ENCODE results near the gene PRKG1. TPM values are rescaled to one million over a fixed set of nuclear protein-coding genes. Genes with fewer than 3 reads are reported as not detected.
A peak's percentile ranks its signal among the peaks of the same experiment; 100 is the strongest.

PRKG1 gene
- total RNA-seq, 1 donor from 2014 or later, result 50.2 TPM

DNA sequence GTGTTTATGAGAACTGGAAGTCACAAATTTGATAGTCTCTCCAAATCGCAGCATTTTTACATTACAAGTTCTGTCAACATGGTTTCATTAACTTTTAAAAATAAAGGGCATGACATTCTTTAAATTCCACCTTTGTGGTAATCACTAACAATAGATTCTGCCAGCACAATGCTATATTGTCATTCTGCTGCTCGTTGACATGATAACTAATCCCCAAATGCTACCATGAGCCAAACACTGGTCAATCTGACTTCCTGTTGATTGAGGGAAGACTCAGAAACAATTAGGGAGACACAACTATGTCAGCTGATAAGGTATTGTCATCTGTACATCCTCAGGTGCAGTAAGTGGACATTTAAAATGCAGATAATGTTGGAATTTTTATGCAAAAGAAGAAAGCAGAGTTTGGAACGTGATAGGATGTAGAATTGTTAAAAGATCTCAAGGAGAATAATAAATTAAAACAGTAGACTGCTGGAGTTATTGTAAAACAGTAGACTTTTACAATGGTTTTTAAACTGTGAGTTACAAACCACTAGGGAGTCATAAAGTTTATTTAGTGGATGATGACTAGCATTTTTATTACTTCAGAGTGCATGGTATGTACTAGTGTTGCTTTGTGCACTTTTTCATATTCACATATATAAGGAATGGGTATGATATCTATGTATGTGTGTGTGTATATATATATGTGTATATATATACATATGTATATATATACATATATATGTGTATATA is 1113.4 kb downstream of the PRKG1 start:
- Histone ChIP-seq H3K27ac (no peak overlapping the region), H3K27me3 (no peaks in the 10 kb centered on the region), H3K4me1 (peaks cover 0 to 3% of the 10 kb centered on the region in 2 donors), H3K36me3 (no peaks in the 10 kb centered on the region), H3K4me3 (no peak overlapping the region), H3K9me3 (no peaks in the 10 kb centered on the region)
- intact Hi-C loops (cut with DNase I), result no loop called here
- TF ChIP-seq, protein P1, sequence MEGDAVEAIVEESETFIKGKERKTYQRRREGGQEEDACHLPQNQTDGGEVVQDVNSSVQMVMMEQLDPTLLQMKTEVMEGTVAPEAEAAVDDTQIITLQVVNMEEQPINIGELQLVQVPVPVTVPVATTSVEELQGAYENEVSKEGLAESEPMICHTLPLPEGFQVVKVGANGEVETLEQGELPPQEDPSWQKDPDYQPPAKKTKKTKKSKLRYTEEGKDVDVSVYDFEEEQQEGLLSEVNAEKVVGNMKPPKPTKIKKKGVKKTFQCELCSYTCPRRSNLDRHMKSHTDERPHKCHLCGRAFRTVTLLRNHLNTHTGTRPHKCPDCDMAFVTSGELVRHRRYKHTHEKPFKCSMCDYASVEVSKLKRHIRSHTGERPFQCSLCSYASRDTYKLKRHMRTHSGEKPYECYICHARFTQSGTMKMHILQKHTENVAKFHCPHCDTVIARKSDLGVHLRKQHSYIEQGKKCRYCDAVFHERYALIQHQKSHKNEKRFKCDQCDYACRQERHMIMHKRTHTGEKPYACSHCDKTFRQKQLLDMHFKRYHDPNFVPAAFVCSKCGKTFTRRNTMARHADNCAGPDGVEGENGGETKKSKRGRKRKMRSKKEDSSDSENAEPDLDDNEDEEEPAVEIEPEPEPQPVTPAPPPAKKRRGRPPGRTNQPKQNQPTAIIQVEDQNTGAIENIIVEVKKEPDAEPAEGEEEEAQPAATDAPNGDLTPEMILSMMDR (IDR thresholded peaks at IDR 0.05), result no peak
- DNase-seq (ENCODE audit: low spot score in 2 of 2), result no peak

DNA sequence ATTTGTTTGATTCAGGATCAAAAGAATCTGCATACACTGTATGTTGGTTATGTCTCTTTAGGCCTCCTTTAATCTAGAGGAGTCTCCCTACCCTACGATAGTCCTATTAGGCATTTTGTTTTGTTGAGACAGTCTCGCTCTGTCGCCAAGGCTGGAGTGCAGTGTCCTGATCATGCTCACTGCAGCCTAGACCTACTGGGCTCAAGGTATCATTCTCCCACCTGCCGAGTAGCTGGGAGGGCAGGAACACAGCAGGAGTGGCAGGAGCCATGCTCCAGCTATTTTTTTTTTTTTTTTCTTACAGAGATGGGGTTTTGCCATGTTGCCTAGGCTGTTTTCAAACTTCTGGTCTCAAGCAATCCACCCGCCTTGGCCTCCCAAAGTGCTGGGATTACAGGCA is 1116.8 kb downstream of the PRKG1 start:
- TF ChIP-seq, protein P1 (IDR thresholded peaks at IDR 0.05), result no peak
- Histone ChIP-seq H3K9me3 (no peaks in the 10 kb centered on the region), H3K4me3 (no peak overlapping the region), H3K27me3 (no peaks in the 10 kb centered on the region), H3K36me3 (no peaks in the 10 kb centered on the region), H3K4me1 (peaks cover 0 to 3% of the 10 kb centered on the region in 2 donors), H3K27ac (no peak overlapping the region)
- intact Hi-C loops (cut with DNase I), result loop anchor here (5.0 kb wide), 1 partner anchor 49 kb away; no protein-coding TSS in a partner anchor
- DNase-seq (ENCODE audit: low spot score in 2 of 2), result no peak

DNA sequence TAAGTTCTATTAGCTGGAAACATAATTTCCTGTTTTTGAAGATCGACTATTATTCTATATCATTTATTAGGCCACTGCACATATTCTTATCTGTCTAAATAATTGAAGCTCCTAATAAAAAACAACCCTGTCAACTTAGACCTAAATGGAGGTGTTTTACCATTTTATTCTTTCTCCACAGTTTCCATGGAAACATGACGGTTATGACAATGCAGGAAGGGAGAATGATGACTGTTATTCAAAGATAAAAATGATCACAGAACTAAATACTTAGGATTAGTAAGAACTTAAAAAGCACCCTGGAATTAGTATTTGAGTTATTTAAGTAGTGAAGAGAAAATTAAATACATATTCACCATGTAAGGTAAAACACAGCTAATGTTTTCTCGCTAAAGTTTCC is 1119.9 kb downstream of the PRKG1 start:
- no peaks in the 10 kb centered on the region for H3K36me3 ChIP-seq
- DNase-seq (ENCODE audit: low spot score in 2 of 2), result no peak
- no peaks in the 10 kb centered on the region for H3K9me3 ChIP-seq
- no peak overlapping the region for H3K4me3 ChIP-seq
- H3K27ac ChIP-seq, result no peak overlapping the region
- intact Hi-C loops (cut with DNase I), result loop anchor here (5.0 kb wide), 1 partner anchor 52 kb away; no protein-coding TSS in a partner anchor
- H3K4me1 ChIP-seq, result peaks cover 0 to 3% of the 10 kb centered on the region in 2 donors
- H3K27me3 ChIP-seq, result no peaks in the 10 kb centered on the region
- TF ChIP-seq, protein P1 (IDR thresholded peaks at IDR 0.05), result no peak

DNA sequence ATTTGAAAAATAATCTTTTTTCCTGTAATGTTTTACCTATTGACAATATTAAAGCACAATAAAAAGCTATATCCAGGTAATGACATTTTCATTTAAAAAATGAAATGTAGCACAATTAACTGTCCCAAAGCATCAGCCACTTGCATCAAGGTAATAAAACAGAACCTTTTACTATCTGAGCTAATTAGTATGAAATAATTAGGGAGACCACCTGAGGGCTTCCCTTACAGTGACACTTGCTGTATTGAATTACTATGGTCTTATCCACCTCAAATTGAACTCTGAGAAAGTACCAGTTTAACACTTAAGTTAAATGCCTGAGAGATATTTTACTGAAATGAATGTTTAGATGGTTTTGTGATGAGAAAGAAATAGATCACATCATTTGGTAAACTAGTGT is 1120.4 kb downstream of the PRKG1 start:
- DNase-seq (ENCODE audit: low spot score in 2 of 2), result no peak
- H3K4me3 ChIP-seq, result no peak overlapping the region
- TF ChIP-seq, protein P1 (IDR thresholded peaks at IDR 0.05), result no peak
- H3K9me3 ChIP-seq, result no peaks in the 10 kb centered on the region
- H3K36me3 ChIP-seq, result no peaks in the 10 kb centered on the region
- no peaks in the 10 kb centered on the region for H3K27me3 ChIP-seq
- H3K4me1 ChIP-seq, result peaks cover 0 to 3% of the 10 kb centered on the region in 2 donors
- no peak overlapping the region for H3K27ac ChIP-seq
- intact Hi-C loops (cut with DNase I), result loop anchor here (5.0 kb wide), 1 partner anchor 52 kb away; no protein-coding TSS in a partner anchor

DNA sequence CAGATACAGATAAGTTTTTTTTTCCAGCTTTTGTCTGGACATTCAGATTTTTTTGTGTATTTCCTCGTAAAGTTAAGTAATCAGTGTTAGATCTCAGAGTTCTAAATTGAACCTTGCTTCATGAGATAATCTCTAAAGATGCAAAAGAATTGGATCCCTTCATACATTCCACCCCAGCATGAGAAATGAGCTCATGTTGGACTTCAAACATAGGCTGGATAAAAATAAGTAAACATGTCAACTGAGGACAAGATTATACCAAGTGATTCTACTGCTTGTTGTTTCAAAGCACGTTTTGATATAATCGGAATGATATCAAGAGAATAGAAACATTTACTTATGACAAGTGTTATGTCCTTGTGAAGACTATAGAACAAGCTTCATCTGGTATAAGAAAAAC is 1122.8 kb downstream of the PRKG1 start:
- Histone ChIP-seq H3K9me3 (no peaks in the 10 kb centered on the region), H3K4me3 (no peak overlapping the region), H3K36me3 (no peaks in the 10 kb centered on the region), H3K27me3 (no peaks in the 10 kb centered on the region), H3K27ac (peak overlapping the region; percentile 11 to 32), H3K4me1 (peaks cover 0 to 3% of the 10 kb centered on the region in 2 donors)
- DNase-seq (ENCODE audit: low spot score in 2 of 2), result no peak
- intact Hi-C loops (cut with DNase I), result no loop called here
- TF ChIP-seq, protein P1 (IDR thresholded peaks at IDR 0.05), result no peak
